NCI-H1105 treated with DMSO at 0.1 percent for 48 hours (cell line): ENCODE data around the gene RFX6.

Source experiments
- DNase-seq: peaks from one replicate; lab custom pipeline; 2025; lab: John Stamatoyannopoulos, UW

Gene RFX6

DNA sequence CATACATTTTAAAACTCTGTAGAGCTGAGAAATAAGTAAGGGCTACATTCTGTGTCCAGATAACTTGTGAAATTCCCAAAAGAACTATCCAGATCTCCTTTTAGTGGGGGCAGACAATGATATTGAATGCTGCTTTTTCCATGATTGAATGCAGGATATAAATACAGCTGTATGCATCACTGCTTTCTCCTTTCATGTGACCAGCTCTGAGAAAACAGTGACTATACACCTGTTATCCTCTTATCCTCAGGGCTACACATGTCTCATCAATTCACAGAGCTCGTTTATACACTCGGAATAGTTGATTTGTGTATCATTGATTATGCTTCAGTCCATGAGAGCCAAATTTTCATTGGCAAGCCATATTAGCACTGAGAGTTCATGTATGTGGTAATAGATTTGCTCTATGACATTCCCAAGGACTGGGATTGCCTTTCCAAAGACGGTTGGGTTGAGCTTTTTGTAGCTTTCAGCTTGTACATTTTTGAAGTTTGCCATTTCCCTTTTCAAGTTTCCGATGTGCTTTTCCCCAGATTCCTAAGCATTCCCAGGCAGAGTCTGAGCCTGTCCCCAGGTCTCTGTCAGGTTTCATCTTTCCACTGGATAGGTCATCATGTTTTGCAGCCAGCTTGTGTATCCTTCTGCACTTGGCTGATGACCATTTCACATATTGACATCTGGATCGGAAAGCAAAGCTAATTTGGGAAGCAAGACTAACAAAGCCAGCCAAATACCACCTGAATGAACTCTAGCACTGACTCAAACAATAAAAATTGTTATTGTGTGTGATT lies 97.7 kb downstream of the RFX6 start:
- DNase-seq: no peak

DNA sequence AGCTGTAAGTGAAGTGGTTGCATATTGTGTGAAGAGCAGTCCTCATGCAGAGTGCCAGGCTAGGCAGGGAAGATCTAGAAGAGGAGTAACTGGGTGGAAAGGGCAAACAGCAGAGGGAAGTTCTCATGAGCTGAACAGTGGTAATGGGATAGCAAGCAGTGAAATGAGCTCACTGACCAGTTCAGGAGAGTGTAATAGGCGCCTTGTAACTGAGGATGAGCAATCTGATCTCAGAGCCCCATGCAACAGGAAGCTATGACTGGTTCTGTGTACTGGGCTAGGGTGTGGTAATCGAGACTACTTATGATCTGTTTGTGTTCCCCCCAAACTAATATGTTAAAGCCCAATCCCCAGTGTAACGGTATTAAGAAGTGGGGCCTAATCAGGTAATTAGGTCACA lies 98.6 kb downstream of the RFX6 start:
- no peak for DNase-seq

DNA sequence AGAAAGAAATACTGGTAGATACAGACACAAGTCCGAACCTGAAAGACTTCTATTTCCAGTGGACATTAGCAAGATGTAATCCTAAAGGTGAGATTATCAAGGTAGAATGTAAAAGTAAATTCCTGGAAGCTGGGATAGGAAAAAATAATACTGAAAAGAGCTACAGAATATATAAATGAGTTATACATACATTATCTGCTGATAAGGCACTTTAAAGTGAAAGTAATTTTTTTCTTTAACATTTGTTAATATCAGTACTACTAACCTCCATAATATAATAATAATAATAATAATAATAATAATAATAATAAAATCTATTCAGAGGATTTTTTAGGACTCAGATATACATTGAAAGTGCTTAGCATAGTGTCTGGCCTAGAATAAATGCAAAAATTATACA lies 102.5 kb downstream of the RFX6 start:
- DNase-seq: no peak
